Hematopoietic multipotent progenitor cell treated with erythropoietin and hydrocortisone succinate and interleukin-3 and kit ligand, for 4 days (in vitro differentiated cells): ENCODE results near the gene MIER2.

Source experiments
- DNase-seq: peaks from one replicate; pipeline ENCODE4 v3.0.0-alpha.2; 2015

The MIER2 gene

GRCh38 chr19:377801-378581, 33.4 kb upstream of the MIER2 start:
- no peak for DNase-seq

- no peak for DNase-seq
Measured at GRCh38 chr19:376111-376470, 31.5 kb upstream of the MIER2 start.

- DNase-seq = no peak
Measured at GRCh38 chr19:375395-376110, 31.0 kb upstream of the MIER2 start.

GRCh38 chr19:374886-375235, 30.3 kb upstream of the MIER2 start:
- no peak for DNase-seq

- no peak for DNase-seq
Measured at GRCh38 chr19:374183-374885, 29.7 kb upstream of the MIER2 start.

GRCh38 chr19:373391-374182, 29.0 kb upstream of the MIER2 start:
- DNase-seq = no peak

- no peak for DNase-seq
Measured at GRCh38 chr19:372306-372890, 27.8 kb upstream of the MIER2 start.

GRCh38 chr19:371501-372168, 27.0 kb upstream of the MIER2 start:
- no peak for DNase-seq

- no peak for DNase-seq
Measured at GRCh38 chr19:370641-371330, 26.2 kb upstream of the MIER2 start.

GRCh38 chr19:369876-370275, 25.3 kb upstream of the MIER2 start:
- no peak for DNase-seq

GRCh38 chr19:369256-369655, 24.7 kb upstream of the MIER2 start:
- no peak for DNase-seq

- DNase-seq = no peak
Measured at GRCh38 chr19:368630-369024, 24.0 kb upstream of the MIER2 start.

GRCh38 chr19:367963-368629, 23.5 kb upstream of the MIER2 start:
- DNase-seq = no peak

GRCh38 chr19:367561-367960, 23.0 kb upstream of the MIER2 start:
- DNase-seq = no peak

- DNase-seq = no peak
Measured at GRCh38 chr19:366951-367350, 22.4 kb upstream of the MIER2 start.

- no peak for DNase-seq
Measured at GRCh38 chr19:366205-366783, 21.7 kb upstream of the MIER2 start.

- DNase-seq = no peak
Measured at GRCh38 chr19:364496-365287, 20.1 kb upstream of the MIER2 start.

- no peak for DNase-seq
Measured at GRCh38 chr19:362683-363082, 18.1 kb upstream of the MIER2 start.

- no peak for DNase-seq
Measured at GRCh38 chr19:362154-362553, 17.6 kb upstream of the MIER2 start.

- no peak for DNase-seq
Measured at GRCh38 chr19:359653-359925, 15.0 kb upstream of the MIER2 start.
